OCI-LY3 (cell line): ENCODE data around the gene PMFBP1.

Experiments used
- EZH2phosphoT487 ChIP-seq: fragments of 200-600 bp; shearing (Covaris generic); IDR thresholded peaks from 2 replicates; pipeline ENCODE4 v1.6.1; 2018; ENCODE audit warnings: antibody characterized with exemption, mixed run types, low read depth
- TF ChIP-seq, protein P1 (sequence below): fragments of 200-600, 300-600 bp; sonication (generic); IDR thresholded peaks from 2 replicates; pipeline ENCODE4 v1.5.1; 2014; ENCODE audit warnings: antibody characterized with exemption, low read length, low read depth

DNA sequence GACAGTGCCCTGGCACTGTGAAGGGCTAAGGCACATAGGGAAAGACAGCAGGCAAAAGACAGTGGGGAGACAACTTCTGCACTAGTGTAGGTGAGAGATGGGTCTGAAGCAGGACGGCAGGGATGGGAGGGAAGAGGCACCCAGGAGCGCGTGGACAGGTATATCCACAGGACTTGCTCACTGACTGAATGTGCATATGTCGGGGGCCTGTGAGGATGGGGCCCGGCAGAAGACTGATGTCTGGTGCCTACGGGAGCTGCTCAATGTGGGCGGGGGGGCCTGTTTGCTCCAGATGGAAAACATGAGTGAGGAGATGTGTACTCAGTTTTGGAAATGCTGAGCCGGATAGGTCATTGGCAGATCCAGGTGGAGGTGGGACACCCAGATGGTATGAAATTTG is 47.3 kb upstream of the PMFBP1 start:
- TF ChIP-seq, protein P1, sequence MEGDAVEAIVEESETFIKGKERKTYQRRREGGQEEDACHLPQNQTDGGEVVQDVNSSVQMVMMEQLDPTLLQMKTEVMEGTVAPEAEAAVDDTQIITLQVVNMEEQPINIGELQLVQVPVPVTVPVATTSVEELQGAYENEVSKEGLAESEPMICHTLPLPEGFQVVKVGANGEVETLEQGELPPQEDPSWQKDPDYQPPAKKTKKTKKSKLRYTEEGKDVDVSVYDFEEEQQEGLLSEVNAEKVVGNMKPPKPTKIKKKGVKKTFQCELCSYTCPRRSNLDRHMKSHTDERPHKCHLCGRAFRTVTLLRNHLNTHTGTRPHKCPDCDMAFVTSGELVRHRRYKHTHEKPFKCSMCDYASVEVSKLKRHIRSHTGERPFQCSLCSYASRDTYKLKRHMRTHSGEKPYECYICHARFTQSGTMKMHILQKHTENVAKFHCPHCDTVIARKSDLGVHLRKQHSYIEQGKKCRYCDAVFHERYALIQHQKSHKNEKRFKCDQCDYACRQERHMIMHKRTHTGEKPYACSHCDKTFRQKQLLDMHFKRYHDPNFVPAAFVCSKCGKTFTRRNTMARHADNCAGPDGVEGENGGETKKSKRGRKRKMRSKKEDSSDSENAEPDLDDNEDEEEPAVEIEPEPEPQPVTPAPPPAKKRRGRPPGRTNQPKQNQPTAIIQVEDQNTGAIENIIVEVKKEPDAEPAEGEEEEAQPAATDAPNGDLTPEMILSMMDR = no peak
- TF ChIP-seq EZH2phosphoT487 = no peak
